Stimulated activated effector memory CD8-positive, alpha-beta T cell treated with anti-CD3 and anti-CD28 coated beads, Interleukin-12 subunit alpha, Interleukin-12 subunit beta, amount 100 ng/mL, for 72 hours (primary cell): Measurements from ENCODE around the gene ARHGAP15.

Source experiments
- ATAC-seq: fragments of 150-1000 bp; cut with Tn5 transposase; 2 replicates; pipeline ENCODE4 v1.10.0; 2021
- DNase-seq, 2 donors: peaks; one replicate each; pipeline ENCODE4 v3.0.0; 2021 to 2022; ENCODE audit warnings: low spot score in 2 of 2
- H3K27ac Mint-ChIP-seq: one replicate; pipeline ENCODE4 v1.8.0; 2022; ENCODE audit warnings: mild to moderate bottlenecking, mixed read lengths
- H3K36me3 Mint-ChIP-seq: one replicate; pipeline ENCODE4 v1.8.0; 2022; ENCODE audit warnings: mild to moderate bottlenecking, mixed read lengths
- H3K4me1 Mint-ChIP-seq: one replicate; pipeline ENCODE4 v1.8.0; 2022; ENCODE audit warnings: mixed read lengths
- H3K4me3 Mint-ChIP-seq: one replicate; pipeline ENCODE4 v1.8.0; 2022; ENCODE audit warnings: mild to moderate bottlenecking, mixed read lengths
- H3K9me3 Mint-ChIP-seq: one replicate; pipeline ENCODE4 v1.8.0; 2022; ENCODE audit warnings: mixed read lengths

The ARHGAP15 gene

DNA sequence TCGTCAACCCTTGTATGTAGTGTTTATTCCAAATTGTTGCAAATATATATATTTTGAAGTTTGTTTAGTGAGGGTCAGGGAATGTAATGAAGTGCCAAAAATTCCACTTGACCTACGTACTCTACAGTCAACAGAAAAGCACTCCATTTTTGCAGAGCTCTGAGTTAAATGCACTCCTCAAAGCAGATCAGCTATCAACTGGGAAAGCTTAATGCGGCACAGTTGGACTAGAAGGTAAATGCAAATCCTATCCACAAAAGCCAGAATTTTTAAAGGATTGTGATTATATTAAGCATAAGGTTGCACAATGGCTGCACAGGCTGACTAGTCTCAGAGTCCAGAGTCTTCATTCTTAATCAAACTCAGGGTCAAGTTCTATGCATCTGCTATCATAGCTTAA is 577.1 kb downstream of the ARHGAP15 start:
- H3K27ac Mint-ChIP-seq: no peak overlapping the region
- no peak overlapping the region for H3K4me3 Mint-ChIP-seq
- H3K36me3 Mint-ChIP-seq: peaks cover 56% of the 10 kb centered on the region
- DNase-seq: no peak
- no peak for ATAC-seq
- peaks cover 13% of the 10 kb centered on the region for H3K9me3 Mint-ChIP-seq
- H3K4me1 Mint-ChIP-seq: peaks cover 42% of the 10 kb centered on the region

DNA sequence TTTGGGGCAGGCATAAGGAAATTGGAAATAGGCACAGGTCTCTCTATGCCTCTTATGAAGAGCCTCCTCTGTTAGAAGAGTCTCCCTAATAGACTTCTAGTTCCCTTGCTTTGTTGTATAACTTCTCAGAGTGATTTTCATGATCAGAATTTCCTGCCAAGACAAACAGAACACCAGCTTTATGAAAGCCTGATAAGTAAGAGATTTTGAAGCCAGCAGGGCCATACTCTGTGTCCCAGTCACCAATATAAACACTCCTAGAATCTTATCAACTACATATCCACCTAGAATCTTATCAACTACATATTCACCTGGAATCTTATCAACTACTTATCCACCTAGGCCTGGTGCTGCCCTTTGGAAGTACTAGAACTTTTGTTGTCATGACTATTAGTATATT is 579.5 kb downstream of the ARHGAP15 start:
- Mint-ChIP-seq H3K4me3 (no peak overlapping the region), H3K9me3 (peaks cover 18% of the 10 kb centered on the region), H3K4me1 (peaks cover 35% of the 10 kb centered on the region), H3K36me3 (peaks cover 47% of the 10 kb centered on the region), H3K27ac (no peak overlapping the region)
- DNase-seq (no peak), ATAC-seq (no peak)

DNA sequence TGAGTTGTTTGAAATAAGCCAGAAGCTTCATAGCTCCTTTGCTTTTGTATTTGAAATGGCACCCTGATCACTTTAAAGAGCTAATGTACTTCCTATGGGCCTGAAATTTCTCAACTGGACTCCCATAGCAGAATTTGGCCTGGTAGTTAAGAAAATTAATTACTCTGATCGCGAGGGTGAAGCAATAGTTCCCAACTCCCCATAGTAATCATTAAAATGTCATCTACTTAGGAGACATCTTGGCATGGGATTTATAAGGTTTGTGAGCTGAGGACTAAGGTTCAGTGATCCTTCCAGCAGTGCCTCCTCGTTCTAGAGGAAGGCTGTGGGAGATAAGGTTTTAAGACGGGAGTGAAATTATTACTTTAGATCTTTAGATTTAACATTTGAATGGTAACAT is 581.0 kb downstream of the ARHGAP15 start:
- no peak overlapping the region for H3K4me3 Mint-ChIP-seq
- H3K9me3 Mint-ChIP-seq: peaks cover 18% of the 10 kb centered on the region
- DNase-seq: no peak
- H3K4me1 Mint-ChIP-seq: peaks cover 27% of the 10 kb centered on the region
- H3K36me3 Mint-ChIP-seq: peaks cover 32% of the 10 kb centered on the region
- ATAC-seq: no peak
- no peak overlapping the region for H3K27ac Mint-ChIP-seq

DNA sequence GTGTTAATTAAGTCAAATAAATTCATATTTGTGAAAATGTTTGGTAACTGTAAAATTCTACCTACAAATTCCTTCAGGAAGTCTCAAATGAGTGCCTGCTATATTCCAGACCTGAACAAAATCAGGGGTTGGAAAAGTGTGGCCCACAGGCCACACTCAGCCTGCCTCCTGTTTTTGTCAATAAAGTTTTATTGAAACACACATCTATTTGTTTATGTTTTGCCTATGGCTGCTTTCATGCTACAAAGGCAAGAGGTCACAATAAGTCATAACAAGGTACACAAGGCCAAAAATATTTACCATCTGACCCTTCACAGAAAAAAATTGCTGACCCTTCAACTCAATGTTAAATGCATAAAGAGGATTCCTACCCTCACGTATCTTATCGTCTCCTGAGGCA is 581.7 kb downstream of the ARHGAP15 start:
- DNase-seq: no peak
- H3K36me3 Mint-ChIP-seq: peaks cover 25% of the 10 kb centered on the region
- peaks cover 29% of the 10 kb centered on the region for H3K4me1 Mint-ChIP-seq
- H3K4me3 Mint-ChIP-seq: no peak overlapping the region
- ATAC-seq: no peak
- peaks cover 18% of the 10 kb centered on the region for H3K9me3 Mint-ChIP-seq
- H3K27ac Mint-ChIP-seq: no peak overlapping the region

DNA sequence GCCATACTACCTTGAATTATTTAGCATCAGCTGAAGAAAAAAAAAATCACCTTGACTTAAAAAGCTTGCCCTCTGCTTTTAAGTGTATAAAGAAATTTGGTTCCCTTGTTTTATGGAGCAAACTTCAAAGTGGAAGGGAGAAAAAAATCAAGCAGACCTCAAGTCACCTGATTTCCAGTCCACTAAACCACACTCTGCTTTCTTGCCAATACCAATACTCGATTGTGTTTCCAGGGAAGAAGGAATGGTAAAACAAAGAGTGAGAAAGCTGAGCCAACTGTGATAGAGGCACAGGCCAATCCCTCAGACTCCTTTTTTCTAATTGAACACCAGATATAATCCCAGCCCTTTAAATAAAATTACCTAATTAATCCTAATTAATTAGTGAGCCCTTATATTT is 587.3 kb downstream of the ARHGAP15 start:
- H3K4me3 Mint-ChIP-seq: no peak overlapping the region
- peaks cover 9% of the 10 kb centered on the region for H3K36me3 Mint-ChIP-seq
- ATAC-seq: no peak
- no peak for DNase-seq
- H3K27ac Mint-ChIP-seq: peak overlapping the region; percentile 53
- H3K9me3 Mint-ChIP-seq: peaks cover 4% of the 10 kb centered on the region
- H3K4me1 Mint-ChIP-seq: peaks cover 44% of the 10 kb centered on the region

DNA sequence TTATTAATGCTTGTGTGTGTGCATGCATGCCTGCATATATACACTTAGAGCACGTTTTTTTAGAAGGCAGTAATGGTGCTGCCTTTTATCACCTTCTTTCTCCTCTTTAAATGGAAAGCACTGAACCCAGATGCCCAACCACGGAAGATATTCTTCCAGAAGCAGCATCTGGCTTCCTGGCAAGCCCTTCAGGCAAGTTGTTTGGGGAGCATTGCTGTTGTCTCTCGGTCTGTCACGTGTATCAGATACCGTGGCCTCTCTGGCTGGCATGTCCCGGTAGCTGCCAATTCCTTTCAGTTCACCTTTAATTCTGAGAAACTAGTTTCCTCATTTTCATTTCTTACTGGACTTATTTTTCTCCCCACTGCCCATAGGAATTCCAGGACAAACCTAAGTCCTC is 587.8 kb downstream of the ARHGAP15 start:
- Mint-ChIP-seq H3K4me3 (no peak overlapping the region), H3K27ac (peak overlapping the region; percentile 53), H3K9me3 (no peaks in the 10 kb centered on the region), H3K36me3 (peaks cover 8% of the 10 kb centered on the region), H3K4me1 (peaks cover 39% of the 10 kb centered on the region)
- DNase-seq (no peak), ATAC-seq (no peak)

DNA sequence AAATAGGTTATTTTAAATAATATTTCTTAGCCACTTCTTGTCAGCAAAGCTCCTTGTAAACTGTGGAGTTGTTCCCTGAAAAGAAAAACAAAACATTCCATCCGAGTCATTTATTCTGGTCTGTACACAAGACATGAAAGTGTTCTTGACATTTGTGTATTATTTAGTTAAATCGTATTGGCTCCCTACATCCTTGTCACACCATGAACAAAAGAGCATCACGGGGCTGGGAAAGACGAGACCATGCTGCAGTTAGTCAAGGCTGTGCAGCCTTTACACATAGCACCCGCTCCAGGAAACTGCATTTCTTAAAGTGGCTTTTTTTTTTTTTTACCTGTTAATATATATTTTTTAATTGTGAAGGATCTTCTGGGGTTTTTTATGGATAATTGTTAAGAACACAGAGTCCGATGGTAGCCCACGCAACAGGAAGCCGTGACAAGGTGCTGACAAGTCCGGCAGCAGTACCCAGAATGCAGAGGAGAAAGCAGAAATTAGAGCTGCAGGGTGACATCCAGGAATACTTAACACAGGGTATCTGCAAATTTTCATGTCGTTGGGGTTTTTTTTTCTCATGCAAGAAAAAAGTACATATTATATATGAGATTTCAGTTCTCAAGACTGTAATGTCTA is 588.4 kb downstream of the ARHGAP15 start:
- H3K9me3 Mint-ChIP-seq: no peaks in the 10 kb centered on the region
- peaks cover 42% of the 10 kb centered on the region for H3K4me1 Mint-ChIP-seq
- no peak overlapping the region for H3K4me3 Mint-ChIP-seq
- no peak for ATAC-seq
- DNase-seq: no peak
- peaks cover 12% of the 10 kb centered on the region for H3K36me3 Mint-ChIP-seq
- peak overlapping the region; percentile 53 for H3K27ac Mint-ChIP-seq

DNA sequence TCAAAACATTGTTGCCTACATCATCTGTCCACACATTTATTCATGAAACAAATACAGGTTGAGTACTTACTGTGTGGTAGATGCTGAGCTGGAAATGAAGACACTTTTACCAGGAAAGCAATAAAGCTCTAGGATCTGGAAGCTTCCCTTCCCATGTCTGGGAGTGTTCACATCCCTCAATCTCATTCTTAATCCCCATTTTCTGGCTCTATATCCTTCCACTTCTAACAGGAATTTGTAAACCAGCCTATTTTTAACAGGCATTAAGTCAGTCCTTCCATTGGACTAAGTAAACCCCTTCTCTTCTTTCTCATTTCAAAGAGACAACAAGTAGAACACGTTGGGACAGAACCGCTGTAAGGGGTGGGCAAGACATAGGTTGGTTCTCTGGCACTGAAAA is 589.5 kb downstream of the ARHGAP15 start:
- ATAC-seq: no peak
- H3K4me3 Mint-ChIP-seq: no peak overlapping the region
- H3K27ac Mint-ChIP-seq: no peak overlapping the region
- H3K4me1 Mint-ChIP-seq: peaks cover 38% of the 10 kb centered on the region
- H3K36me3 Mint-ChIP-seq: peaks cover 12% of the 10 kb centered on the region
- DNase-seq: no peak
- H3K9me3 Mint-ChIP-seq: no peaks in the 10 kb centered on the region

DNA sequence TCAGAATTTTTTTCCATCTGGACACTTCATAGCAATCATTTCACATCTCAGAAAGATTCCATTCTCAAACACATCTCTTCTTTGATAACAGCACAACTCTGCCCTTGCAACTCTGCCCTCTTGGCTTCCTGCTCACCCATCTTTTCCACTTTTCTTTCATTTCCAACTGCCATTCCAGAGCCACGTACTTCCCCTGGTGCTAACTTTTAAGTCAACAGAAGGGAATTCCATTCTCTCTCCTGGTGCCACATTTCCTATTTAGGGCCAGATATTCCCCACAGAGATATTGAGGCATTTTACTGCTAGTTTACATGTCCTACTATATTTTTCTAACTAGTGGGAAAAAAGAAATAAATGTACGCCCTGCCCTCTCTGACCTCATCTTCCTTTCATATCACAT is 590.2 kb downstream of the ARHGAP15 start:
- no peak for DNase-seq
- Mint-ChIP-seq H3K4me1 (peaks cover 38% of the 10 kb centered on the region), H3K9me3 (no peaks in the 10 kb centered on the region), H3K4me3 (no peak overlapping the region), H3K27ac (peak overlapping the region; percentile 2), H3K36me3 (peaks cover 12% of the 10 kb centered on the region)
- no peak for ATAC-seq

DNA sequence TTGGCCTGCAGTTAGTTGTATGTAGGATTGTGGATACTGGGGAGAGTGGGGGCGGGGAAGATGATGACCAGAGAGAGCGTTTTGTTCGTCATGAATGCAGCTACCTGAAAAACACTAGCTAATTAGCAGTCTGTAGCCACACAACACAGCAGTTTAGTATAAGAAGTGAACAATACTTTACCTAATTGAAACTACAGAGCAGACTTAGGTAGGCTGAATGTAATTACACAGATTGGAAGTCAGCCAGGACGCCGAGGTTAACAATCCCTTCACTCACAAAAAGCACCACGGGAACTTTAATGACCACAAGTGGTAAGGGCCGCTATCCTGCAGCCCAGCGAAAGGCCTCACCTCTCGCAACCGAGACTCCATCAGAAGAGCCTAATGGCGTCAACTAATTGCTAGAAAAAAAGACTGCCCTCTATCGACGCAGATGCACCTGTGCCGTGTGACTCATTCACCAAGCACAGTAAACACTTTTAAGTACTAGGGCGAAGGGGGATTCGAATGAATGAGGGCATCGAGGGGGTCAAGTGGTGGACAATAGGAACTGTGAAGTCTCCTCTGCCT is 591.0 kb downstream of the ARHGAP15 start:
- ATAC-seq (no peak), DNase-seq (no peak)
- peak overlapping the region; percentile 2 for H3K27ac Mint-ChIP-seq
- no peak overlapping the region for H3K4me3 Mint-ChIP-seq
- H3K9me3 Mint-ChIP-seq: no peaks in the 10 kb centered on the region
- peaks cover 32% of the 10 kb centered on the region for H3K4me1 Mint-ChIP-seq
- peaks cover 12% of the 10 kb centered on the region for H3K36me3 Mint-ChIP-seq

DNA sequence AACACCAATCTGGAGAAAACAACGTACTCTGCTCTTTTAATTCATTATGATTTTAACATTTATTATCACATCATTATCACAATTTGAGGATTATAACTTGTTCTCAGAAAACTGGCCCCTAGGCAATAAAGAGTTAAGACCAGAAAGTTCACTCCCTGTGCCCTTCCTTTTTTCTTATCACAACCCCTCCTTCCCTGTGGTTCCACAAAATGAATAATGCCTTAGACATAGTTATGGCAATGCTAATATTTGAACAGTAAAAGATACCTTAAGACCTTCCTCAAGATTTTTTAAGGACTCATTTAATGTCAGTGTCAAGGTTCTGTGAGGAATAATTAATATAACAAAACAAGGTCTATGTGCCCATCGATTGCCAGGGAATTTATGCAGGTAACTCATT is 596.2 kb downstream of the ARHGAP15 start:
- peaks cover 4% of the 10 kb centered on the region for H3K36me3 Mint-ChIP-seq
- no peak for ATAC-seq
- no peak overlapping the region for H3K4me3 Mint-ChIP-seq
- H3K4me1 Mint-ChIP-seq: peaks cover 42% of the 10 kb centered on the region
- no peak overlapping the region for H3K27ac Mint-ChIP-seq
- no peak for DNase-seq
- no peaks in the 10 kb centered on the region for H3K9me3 Mint-ChIP-seq

DNA sequence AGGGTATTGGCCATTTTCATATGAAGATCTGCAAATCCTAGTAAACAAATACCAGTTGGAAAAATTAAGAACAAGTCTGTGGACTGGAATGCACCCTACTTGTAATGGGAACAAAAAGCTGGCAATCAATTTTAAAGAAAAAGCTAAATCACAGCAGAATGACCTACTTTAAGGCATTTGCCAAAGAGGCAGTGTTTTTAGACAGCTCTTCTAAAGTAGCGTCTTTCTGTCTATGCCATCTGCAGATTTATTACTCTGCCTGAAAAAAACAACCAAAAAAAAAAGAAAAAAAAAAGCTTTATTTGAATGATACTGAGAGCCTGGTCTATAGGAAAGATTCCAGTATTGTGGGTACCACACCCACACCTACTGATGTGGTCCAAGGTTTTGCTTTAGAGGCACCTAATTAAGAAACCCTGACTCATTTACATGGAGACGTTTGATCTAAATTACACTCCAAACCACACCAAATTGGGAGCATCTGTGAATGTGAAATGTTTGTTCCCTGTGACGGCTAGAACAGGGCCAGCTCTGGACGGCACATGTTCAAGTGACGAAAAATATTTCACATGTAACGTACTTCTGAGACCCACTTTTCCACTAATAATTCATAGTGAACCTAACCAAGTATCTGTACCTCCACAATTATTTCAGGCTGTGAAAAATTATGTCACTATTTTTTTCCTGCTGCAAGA is 597.1 kb downstream of the ARHGAP15 start:
- H3K4me3 Mint-ChIP-seq: no peak overlapping the region
- H3K27ac Mint-ChIP-seq: no peak overlapping the region
- H3K36me3 Mint-ChIP-seq: peaks cover 4% of the 10 kb centered on the region
- ATAC-seq (no peak), DNase-seq (no peak)
- no peaks in the 10 kb centered on the region for H3K9me3 Mint-ChIP-seq
- peaks cover 50% of the 10 kb centered on the region for H3K4me1 Mint-ChIP-seq

DNA sequence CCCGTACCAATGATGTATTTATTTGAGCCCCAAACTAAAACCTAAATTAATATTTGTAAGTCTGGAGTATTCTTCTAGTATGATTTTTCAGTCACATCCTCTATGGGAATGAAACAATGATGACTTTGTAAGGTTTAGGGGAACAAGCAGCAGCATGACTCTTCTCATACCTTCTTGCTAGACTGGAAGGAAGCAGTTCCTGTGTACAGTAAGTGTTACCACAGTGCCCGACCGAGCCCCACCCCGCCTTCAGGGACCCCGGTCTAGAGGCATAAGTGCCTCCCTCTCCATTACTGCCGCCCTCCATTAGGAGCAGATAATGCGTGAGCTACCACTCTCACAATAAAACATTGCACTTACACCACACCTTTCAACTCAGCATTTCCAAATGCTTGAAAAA is 599.3 kb downstream of the ARHGAP15 start:
- Mint-ChIP-seq H3K4me1 (peaks cover 49% of the 10 kb centered on the region), H3K9me3 (no peaks in the 10 kb centered on the region), H3K4me3 (peak overlapping the region; percentile 49), H3K36me3 (no peaks in the 10 kb centered on the region), H3K27ac (peak overlapping the region; percentile 61)
- ATAC-seq: no peak
- DNase-seq: peak in 1 of 2 donors; percentile 58

DNA sequence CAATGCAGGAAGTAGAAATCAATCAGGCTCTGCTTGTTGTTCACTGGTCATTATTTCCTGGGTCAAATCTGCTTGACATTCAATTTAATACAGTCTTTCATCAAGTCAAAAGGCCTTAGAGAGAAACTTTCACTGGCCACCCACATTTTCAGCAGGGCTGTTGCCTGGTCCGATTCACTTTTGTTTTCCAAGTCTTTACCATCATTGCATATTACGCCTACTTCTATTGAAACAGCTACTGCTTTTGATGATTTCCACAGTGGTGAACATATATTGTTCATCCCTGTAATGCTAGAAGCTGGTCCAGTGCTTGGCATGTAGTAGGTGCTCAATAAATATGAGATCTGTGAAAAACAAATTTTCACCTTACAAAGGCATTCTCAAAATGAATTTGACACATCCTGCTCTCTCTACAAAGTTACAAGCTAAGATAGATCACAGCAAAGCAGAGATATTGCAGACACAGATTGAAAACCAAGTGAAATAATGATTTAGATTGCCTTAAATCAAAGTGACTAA is 600.1 kb downstream of the ARHGAP15 start:
- no peak for ATAC-seq
- H3K4me1 Mint-ChIP-seq: peaks cover 49% of the 10 kb centered on the region

DNA sequence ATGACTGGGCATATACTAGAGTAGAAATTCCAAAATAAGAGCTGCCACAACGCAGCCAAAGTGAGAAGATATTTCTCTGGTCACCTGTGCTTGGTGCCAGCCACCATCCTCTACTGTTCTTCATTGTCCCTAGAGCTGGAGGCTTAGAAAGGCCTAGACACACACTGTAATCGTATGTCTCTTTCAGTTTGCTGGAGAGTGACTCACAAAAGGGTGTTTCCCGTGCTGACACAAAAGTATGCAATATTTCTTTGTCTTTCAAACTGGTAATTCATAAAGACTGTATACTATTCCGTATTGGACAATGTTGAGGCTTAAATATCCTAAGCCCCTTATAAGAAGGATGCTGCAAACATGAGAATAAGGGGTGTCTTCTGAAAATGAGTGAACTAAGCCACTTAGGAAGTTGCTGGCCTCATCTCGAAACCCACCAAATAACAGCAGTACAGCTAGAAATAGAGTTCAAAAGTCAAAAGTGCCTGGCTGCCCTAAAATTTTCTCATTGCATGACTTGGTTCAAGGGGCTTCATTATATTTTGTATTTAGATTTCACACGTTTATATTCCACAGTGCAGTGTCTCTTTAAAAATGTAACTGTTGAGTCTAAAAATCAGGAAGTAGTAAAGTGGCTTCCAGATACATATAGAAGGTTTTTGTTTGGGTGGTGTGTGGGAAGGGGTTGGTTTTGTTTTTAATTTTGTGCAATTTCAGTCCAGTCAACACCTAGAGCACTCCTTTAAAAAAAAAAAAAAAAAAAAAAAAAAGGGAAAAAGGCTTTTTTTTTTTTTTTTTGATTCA is 601.1 kb downstream of the ARHGAP15 start:
- H3K9me3 Mint-ChIP-seq: no peaks in the 10 kb centered on the region
- ATAC-seq (peak; percentile 94), DNase-seq (peak; percentile 10 to 67)
- peak overlapping the region; percentile 49 for H3K4me3 Mint-ChIP-seq
- H3K27ac Mint-ChIP-seq: peak overlapping the region; percentile 86
- H3K4me1 Mint-ChIP-seq: peaks cover 49% of the 10 kb centered on the region
- H3K36me3 Mint-ChIP-seq: no peaks in the 10 kb centered on the region

More for the DNA sequence above, 600.1 kb downstream of the ARHGAP15 start:
- Mint-ChIP-seq H3K27ac (peak overlapping the region; percentile 86), H3K9me3 (no peaks in the 10 kb centered on the region), H3K4me3 (peak overlapping the region; percentile 49), H3K36me3 (no peaks in the 10 kb centered on the region)
- DNase-seq: no peak
